HG03066 (cell line): ENCODE results near the gene IPCEF1.
"Not testable (repeated sequence)": the region's sequence is repeated elsewhere in the genome, so short reads cannot be mapped to it uniquely, and the experiment has no call there.

Experiments used
- ATAC-seq: cut with Tn5 transposase; IDR thresholded peaks from one replicate; pipeline ENCODE4 v1.9.1; 2021; ENCODE audit warnings: low read depth; ENCODE audit not compliant: unreplicated experiment

The IPCEF1 gene

GRCh38 chr6:154179434-154179833 lies 177.2 kb downstream of the IPCEF1 start:
- no peak for ATAC-seq

- not testable (repeated sequence) for ATAC-seq
These were observed 184.2 kb downstream of the IPCEF1 start for GRCh38 chr6:154172393-154172792.

GRCh38 chr6:154170106-154170505 lies 186.5 kb downstream of the IPCEF1 start:
- no peak for ATAC-seq

- no peak for ATAC-seq
These were observed 187.3 kb downstream of the IPCEF1 start for GRCh38 chr6:154169193-154169847.

GRCh38 chr6:154167126-154167525 lies 189.5 kb downstream of the IPCEF1 start:
- no peak for ATAC-seq

- no peak for ATAC-seq
These were observed 190.5 kb downstream of the IPCEF1 start for GRCh38 chr6:154166140-154166539.

- no peak for ATAC-seq
These were observed 191.1 kb downstream of the IPCEF1 start for GRCh38 chr6:154165478-154165877.

- no peak for ATAC-seq
These were observed 192.2 kb downstream of the IPCEF1 start for GRCh38 chr6:154164397-154164796.

GRCh38 chr6:154161689-154162088 lies 194.9 kb downstream of the IPCEF1 start:
- peak; percentile 73 for ATAC-seq

GRCh38 chr6:154159126-154159525 lies 197.5 kb downstream of the IPCEF1 start:
- ATAC-seq, result no peak

GRCh38 chr6:154157706-154158105 lies 198.9 kb downstream of the IPCEF1 start:
- no peak for ATAC-seq

- ATAC-seq, result peak; percentile 52
These were observed 199.5 kb downstream of the IPCEF1 start for GRCh38 chr6:154157082-154157481.

- ATAC-seq, result peak; percentile 60
These were observed 200.3 kb downstream of the IPCEF1 start for GRCh38 chr6:154156135-154156896.

GRCh38 chr6:154154389-154154967 lies 202.1 kb downstream of the IPCEF1 start:
- no peak for ATAC-seq

GRCh38 chr6:154143753-154144152 lies 212.8 kb downstream of the IPCEF1 start:
- ATAC-seq, result no peak

GRCh38 chr6:154140743-154141142 lies 215.9 kb downstream of the IPCEF1 start:
- ATAC-seq, result no peak

GRCh38 chr6:154139892-154140291 lies 216.7 kb downstream of the IPCEF1 start:
- no peak for ATAC-seq

- ATAC-seq, result no peak
These were observed 217.8 kb downstream of the IPCEF1 start for GRCh38 chr6:154138793-154139192.

GRCh38 chr6:154134471-154135147 lies 222.0 kb downstream of the IPCEF1 start:
- ATAC-seq, result no peak

- no peak for ATAC-seq
These were observed 228.9 kb downstream of the IPCEF1 start for GRCh38 chr6:154127657-154128056.

GRCh38 chr6:154125421-154125820 lies 231.2 kb downstream of the IPCEF1 start:
- ATAC-seq, result no peak
